Natural killer cell (primary cell): Measurements from ENCODE around the gene CXCL14. TPM values are rescaled to one million over a fixed set of nuclear protein-coding genes. Genes with fewer than 3 reads are reported as not detected.

Experiments
- ATAC-seq, 3 donors: fragments of 150-1000 bp in 2 of 3; fragments of 200-7000 bp in 1 of 3; cut with Tn5 transposase; 1 replicate in 1 of 3; 2 replicates in 2 of 3; pipeline ENCODE4 v1.10.0; 2021; ENCODE audit warnings: mild to moderate bottlenecking in 2 of 3, moderate library complexity in 2 of 3
- DNase-seq, 2 donors: peaks; one replicate each; pipeline versions ENCODE4 v3.0.0 to v3.0.0-alpha.2; 2013 to 2021; ENCODE audit warnings: mixed read lengths in 1 of 2
- H3K27ac ChIP-seq: one replicate; pipeline ENCODE4 v1.5.1; 2013; ENCODE audit warnings: mild to moderate bottlenecking, low read length
- H3K27me3 ChIP-seq: one replicate; pipeline ENCODE4 v1.6.1; 2013; ENCODE audit warnings: low read length; ENCODE audit not compliant: control insufficient read depth, insufficient read depth
- H3K36me3 ChIP-seq: one replicate; pipeline ENCODE4 v1.6.1; 2013; ENCODE audit warnings: low read length; ENCODE audit not compliant: control insufficient read depth, insufficient read depth
- H3K4me1 ChIP-seq: one replicate; pipeline ENCODE4 v1.6.1; 2013; ENCODE audit warnings: low read length; ENCODE audit not compliant: control insufficient read depth, insufficient read depth
- H3K4me3 ChIP-seq: one replicate; pipeline ENCODE4 v1.5.1; 2013; ENCODE audit warnings: low read length
- H3K9me3 ChIP-seq: one replicate; pipeline ENCODE4 v1.6.1; 2013; ENCODE audit warnings: low read length; ENCODE audit not compliant: control insufficient read depth, insufficient read depth
- H3K27ac Mint-ChIP-seq, 2 donors: one replicate each; pipeline ENCODE4 v1.8.0; 2022; ENCODE audit warnings: mild to moderate bottlenecking in 2 of 2, mixed read lengths in 2 of 2, moderate library complexity in 1 of 2
- H3K27me3 Mint-ChIP-seq, 2 donors: one replicate each; pipeline ENCODE4 v1.8.0; 2022; ENCODE audit warnings: low read depth in 2 of 2, mixed read lengths in 2 of 2
- H3K36me3 Mint-ChIP-seq: one replicate; pipeline ENCODE4 v1.8.0; 2022; ENCODE audit warnings: mixed read lengths
- H3K4me1 Mint-ChIP-seq, 2 donors: one replicate each; pipeline ENCODE4 v1.8.0; 2022; ENCODE audit warnings: mixed read lengths in 2 of 2
- H3K4me3 Mint-ChIP-seq: one replicate; pipeline ENCODE4 v1.8.0; 2022; ENCODE audit warnings: mild to moderate bottlenecking, moderate library complexity, mixed read lengths
- H3K9me3 Mint-ChIP-seq, 2 donors: one replicate each; pipeline ENCODE4 v1.8.0; 2022; ENCODE audit warnings: mixed read lengths in 2 of 2
- CTCF ChIP-seq: fragments of 200-600 bp; IDR thresholded peaks from one replicate; pipeline ENCODE4 v1.8.0; 2022; ENCODE audit warnings: antibody characterized with exemption
- WGBS: methylation state at CpG from one replicate; pipeline ENCODE4 v1.1.7; 2013; ENCODE audit warnings: missing lambda C conversion rate; ENCODE audit not compliant: insufficient coverage; 5-methylcytosine and 5-hydroxymethylcytosine counted together
- intact Hi-C: fragments of 100-400 bp; cut with micrococcal nuclease; formaldehyde crosslinking; loops from one replicate; pipeline ENCODE4 v1.14.2; 2022
- total RNA-seq, 4 donors: library from RNA; stranded (reverse); fragments of 120-200 nt in 1 of 4; gene quantifications; one replicate each; pipeline versions ENCODE4 v1.2.3 to v1.2.4, GENCODE V29; 2013 to 2022

CXCL14 gene
- total RNA-seq, 3 donors from 2014 or later (not counting 1 experiment from before 2014, with no cell fraction given) = not detected

- intact Hi-C loops = no loop called here
- 86% methylated on average over 17 of the region's 17 CpGs for WGBS
Observed at GRCh38 chr5:135587721-135588663, 9.2 kb upstream of the CXCL14 start.

GRCh38 chr5:135584918-135585317, 6.1 kb upstream of the CXCL14 start:
- Histone ChIP-seq H3K4me3 (no peak overlapping the region), H3K9me3 (no peaks in the 10 kb centered on the region), H3K27ac (no peak overlapping the region), H3K27me3 (no peaks in the 10 kb centered on the region), H3K36me3 (no peaks in the 10 kb centered on the region), H3K4me1 (no peaks in the 10 kb centered on the region)
- no peak for ATAC-seq
- H3K4me3 Mint-ChIP-seq = no peak overlapping the region
- DNase-seq = no peak
- no peak for TF ChIP-seq CTCF
- intact Hi-C loops = no loop called here
- H3K9me3 Mint-ChIP-seq = no peaks in the 10 kb centered on the region
- H3K27me3 Mint-ChIP-seq = peaks cover 17 to 45% of the 10 kb centered on the region in 2 donors
- H3K27ac Mint-ChIP-seq = no peak overlapping the region
- no peaks in the 10 kb centered on the region for H3K4me1 Mint-ChIP-seq
- no peaks in the 10 kb centered on the region for H3K36me3 Mint-ChIP-seq
- WGBS = 82% methylated on average over 6 of the region's 6 CpGs

More at GRCh38 chr5:135587721-135588663, 9.2 kb upstream of the CXCL14 start:
- no peak for TF ChIP-seq CTCF
- Histone ChIP-seq H3K36me3 (no peaks in the 10 kb centered on the region), H3K27me3 (no peaks in the 10 kb centered on the region), H3K27ac (no peak overlapping the region), H3K9me3 (no peaks in the 10 kb centered on the region), H3K4me3 (no peak overlapping the region), H3K4me1 (no peaks in the 10 kb centered on the region)
- Mint-ChIP-seq H3K4me3 (no peak overlapping the region), H3K27ac (no peak overlapping the region), H3K4me1 (no peaks in the 10 kb centered on the region), H3K9me3 (no peaks in the 10 kb centered on the region), H3K27me3 (peaks cover 10 to 21% of the 10 kb centered on the region in 2 donors), H3K36me3 (no peaks in the 10 kb centered on the region)
- ATAC-seq = no peak
- DNase-seq = no peak

- Histone ChIP-seq H3K36me3 (no peaks in the 10 kb centered on the region), H3K27ac (no peak overlapping the region), H3K4me3 (no peak overlapping the region), H3K4me1 (no peaks in the 10 kb centered on the region), H3K9me3 (no peaks in the 10 kb centered on the region), H3K27me3 (no peaks in the 10 kb centered on the region)
- DNase-seq (no peak), ATAC-seq (no peak)
- Mint-ChIP-seq H3K36me3 (no peaks in the 10 kb centered on the region), H3K27me3 (peaks cover 19 to 50% of the 10 kb centered on the region in 2 donors), H3K27ac (no peak overlapping the region), H3K4me1 (no peaks in the 10 kb centered on the region), H3K9me3 (no peaks in the 10 kb centered on the region), H3K4me3 (no peak overlapping the region)
- intact Hi-C loops = no loop called here
- 86% methylated on average over 2 of the region's 2 CpGs for WGBS
- no peak for TF ChIP-seq CTCF
Observed at GRCh38 chr5:135584276-135584675, 5.5 kb upstream of the CXCL14 start.
